GM10847 (cell line): ENCODE results near the gene LRRK1.

ENCODE experiments used
- POLR2A ChIP-seq: IDR thresholded peaks from 2 replicates; pipeline ENCODE4 v1.6.1; 2011; ENCODE audit not compliant: insufficient read length; ENCODE audit errors: extremely low read depth

The LRRK1 gene

DNA sequence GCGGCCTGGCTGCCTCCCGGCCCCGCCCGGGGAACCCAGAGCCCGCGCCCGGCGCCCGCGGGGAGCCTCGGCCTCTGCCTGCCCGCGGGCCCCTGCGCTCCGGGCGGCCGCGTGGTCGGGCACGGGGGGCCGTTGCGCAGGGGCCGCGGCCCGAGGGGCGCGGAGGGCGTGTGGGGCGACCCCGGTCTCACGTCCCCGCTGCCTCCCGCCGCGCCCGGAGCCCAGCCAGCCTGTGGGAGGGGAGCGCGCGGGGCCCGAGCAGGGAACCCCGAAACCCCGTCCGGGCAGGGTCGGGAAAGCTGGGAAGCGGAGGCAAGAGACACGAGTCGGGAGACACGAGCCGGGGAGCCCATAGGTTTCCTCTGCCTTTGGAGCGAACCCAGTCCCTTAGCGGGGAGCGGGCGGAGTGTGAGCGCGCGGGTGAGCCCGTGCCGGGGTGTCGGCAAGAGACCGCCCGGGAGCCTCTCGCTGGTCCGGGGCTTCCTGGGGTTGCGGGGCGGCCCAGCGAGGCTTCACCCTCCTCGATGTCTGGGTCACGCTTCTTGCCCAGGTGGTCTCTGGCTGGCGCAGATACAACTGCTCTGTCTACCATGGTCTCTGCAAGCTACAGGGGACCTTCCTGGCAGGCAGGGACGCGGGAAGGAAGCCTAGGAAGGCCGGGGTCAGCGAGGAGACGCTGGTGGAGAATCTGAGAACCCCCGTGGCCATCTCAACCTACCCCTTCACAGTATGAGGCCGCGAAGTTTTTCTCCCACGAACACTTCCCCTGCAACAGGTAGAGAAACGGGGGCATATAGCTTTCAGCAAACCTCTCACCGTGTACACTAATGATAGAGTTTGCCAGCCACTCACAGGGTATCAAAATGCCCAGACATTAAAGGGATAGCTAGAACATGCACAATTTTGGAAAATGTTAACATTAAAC is 586 bp downstream of the LRRK1 start:
- no peak for TF ChIP-seq POLR2A

DNA sequence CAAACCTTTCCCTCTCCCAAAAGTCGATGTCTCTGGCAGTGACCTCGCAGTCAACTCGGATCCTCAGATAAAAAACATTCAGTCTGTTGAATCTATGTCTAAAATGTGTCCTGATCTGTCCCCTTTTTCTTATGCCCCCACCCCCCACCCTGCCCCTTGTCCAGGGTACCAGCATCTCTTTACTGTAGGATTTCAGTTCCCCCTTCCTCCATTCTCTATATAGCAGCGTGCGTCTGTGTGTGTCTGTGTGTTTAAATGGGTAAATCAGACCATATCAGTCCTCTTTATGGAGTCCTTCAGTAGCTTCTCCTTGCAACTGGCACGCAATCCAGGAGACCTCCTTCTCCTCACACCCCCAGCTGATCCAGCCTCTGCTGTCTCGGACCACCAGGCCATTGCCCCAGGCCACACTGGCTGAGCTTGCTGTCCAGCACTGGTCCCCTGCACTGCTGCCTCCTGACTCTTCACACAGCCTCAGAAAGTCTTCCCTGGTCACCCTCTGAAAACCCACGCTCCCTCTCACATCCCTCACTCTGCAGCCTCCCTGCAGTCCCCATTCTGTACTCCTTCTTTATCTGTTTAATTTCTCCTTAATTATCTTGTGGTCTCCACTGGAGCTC is 1.5 kb downstream of the LRRK1 start:
- TF ChIP-seq POLR2A, result peak; percentile 13

DNA sequence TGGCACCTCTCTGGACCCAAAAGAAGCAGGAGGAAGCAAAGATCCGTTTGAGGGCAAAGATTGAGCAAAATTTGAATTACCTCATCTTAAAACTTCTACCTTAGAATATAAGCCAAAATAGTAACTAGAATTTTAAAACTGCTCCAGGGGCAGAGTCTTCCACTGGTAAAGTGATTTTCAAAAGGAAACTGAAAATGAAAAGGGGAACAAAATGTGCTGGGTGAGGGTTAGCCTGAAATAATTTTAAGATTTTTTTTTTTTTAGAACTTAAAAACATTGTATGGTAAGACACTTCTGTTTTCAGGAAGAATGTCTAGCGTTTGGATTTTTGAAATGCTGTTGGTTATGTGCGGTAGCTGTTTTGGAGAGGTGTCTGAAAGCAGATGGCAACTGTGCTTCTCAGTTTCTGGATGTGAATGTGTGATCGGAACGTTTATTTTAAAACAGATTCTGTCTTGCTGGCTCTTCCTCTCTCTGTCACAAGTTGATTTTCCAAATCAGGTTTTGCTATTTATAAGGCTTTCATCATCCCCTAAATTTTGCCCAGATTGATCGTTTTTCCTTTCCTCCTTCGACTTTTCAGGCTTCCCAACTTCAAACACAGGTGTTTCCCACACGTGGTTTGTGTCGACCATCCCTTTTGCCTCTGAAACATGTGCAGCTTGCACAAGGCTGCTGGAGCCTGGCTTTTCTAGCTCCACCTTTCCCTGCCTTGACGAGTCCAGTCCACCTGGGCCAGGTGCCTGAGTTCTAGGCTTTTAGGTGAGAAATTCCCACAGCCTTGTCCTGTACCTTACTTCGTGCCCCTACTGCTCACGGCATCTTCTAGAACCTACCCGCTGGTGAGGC is 3.3 kb downstream of the LRRK1 start:
- no peak for TF ChIP-seq POLR2A

DNA sequence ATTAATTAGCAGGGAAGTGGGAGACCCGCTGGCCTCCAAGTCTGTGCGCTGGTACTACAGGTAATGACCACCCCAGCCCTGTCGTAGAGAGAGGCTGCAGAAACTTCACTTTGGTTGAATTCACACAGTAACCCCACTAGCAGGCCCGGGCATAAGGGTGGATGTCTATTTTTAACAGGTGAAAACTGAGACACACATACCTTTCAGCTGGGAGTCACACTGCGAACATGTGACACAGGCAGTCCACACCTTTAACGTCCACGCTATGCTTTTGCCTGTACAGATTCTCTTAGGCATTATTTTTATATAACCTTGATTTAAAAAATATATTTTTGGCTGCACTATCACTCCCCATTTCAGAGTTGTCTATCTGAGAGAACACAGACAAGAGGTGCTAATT is 3.9 kb downstream of the LRRK1 start:
- TF ChIP-seq POLR2A, result no peak

DNA sequence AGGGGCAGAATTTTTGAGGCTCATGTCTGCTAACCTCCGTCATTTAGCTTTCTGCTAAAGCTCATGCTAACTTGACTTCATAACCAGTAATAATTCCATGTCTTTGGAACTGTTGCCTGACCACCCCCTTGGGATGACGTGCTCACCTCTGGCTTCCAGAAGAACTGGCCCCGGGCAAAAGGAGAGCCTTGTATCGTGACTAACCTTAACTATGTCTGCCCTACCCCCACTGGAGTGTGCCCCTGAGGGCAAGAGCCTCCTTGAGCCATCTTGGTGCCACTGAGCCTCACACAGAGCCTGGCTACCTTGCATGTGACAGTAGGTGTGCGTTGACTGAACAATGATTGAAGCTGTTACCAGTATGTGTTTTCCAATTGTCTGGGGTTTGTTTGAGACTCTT is 4.7 kb downstream of the LRRK1 start:
- TF ChIP-seq POLR2A, result no peak

DNA sequence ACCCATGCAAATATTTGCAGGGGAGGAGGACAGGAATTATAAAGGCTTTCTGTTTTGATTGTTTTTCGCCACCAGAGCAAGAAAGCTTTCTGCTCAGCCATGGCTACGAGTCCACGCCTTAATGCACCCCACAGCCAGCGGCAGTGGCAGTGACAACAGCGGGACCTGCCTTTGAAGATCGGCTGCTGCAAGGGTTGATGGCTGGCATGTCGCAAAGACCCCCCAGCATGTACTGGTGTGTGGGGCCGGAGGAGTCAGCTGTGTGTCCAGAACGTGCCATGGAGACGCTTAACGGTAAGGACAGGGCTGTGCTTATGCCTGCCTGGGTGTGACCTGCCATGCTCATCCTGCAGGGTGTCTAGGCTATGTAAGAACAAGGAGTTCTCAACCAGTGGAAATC is 5.3 kb downstream of the LRRK1 start:
- TF ChIP-seq POLR2A, result no peak

DNA sequence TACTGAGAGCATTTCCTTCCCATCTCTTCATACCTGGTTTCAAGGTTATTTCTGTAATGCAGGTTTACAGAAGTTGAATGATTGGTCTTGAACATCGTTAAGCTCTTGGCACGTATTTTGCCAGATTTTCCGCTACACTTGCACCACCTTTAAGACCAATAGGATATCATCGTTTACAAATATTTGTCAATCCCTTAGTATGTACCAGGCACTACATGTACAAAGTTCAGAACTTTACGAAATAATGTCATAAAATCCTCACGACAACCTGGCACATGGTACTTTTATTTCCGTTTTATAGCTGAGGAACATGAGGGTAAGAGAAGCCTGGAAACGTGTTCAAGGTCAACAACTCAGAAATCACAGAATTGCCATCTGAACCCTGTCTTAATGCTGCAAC is 6.3 kb downstream of the LRRK1 start:
- no peak for TF ChIP-seq POLR2A

DNA sequence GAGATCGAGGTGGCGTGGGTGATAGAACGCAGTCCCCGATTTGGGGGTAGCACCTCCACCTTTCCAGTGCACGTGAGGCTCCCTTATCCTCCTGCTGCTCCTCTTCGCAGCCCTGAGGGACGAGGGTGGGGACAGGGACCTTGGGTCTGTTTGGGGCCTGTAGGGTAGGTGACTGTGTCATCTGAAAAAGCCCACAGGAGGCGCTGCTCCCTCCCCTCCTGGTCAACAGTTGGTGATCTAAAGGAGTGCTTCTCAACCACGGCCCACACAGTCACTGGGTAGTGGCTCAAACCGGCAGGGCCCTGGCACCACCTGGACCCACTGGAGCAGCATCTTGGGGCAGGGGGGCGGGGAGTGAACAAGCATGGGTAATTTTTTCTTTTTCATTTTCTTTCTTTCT is 7.1 kb downstream of the LRRK1 start:
- no peak for TF ChIP-seq POLR2A

DNA sequence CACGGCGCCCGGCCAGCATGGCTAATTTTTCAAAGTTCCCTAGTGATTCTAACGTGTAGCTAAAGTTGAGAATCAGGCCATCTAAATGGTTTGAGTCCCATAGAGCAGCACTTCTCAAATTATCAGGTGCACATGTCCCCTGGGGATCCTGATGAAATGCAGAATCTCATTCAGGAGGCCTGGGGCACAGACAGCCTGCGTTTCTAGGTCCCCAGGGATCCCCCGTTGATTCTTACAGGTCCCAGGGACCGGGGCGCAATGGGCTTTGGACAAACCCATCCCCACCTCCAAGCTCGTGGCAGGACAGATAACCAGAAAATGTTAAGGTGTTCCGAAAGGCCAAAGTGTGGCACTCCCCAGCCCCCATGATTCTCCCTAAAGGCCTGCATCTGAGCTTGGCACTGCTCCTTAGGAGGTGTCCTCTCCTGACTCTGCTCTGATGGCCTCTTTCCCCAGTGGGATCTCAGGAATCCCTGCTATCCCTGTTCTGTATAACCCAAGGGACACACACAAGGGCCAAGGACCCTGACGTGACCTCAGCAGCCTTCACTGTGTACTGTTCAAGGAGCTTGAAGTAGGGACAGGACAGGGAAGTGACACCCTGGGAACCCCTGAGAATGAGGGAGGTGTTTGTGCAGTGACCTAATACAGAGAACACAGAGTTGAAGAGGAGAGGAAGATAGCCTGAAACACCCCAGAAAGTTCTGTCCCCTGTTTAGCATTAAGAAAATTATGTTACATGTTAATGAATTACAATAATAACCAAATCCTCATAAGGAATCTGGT is 8.0 kb downstream of the LRRK1 start:
- no peak for TF ChIP-seq POLR2A

DNA sequence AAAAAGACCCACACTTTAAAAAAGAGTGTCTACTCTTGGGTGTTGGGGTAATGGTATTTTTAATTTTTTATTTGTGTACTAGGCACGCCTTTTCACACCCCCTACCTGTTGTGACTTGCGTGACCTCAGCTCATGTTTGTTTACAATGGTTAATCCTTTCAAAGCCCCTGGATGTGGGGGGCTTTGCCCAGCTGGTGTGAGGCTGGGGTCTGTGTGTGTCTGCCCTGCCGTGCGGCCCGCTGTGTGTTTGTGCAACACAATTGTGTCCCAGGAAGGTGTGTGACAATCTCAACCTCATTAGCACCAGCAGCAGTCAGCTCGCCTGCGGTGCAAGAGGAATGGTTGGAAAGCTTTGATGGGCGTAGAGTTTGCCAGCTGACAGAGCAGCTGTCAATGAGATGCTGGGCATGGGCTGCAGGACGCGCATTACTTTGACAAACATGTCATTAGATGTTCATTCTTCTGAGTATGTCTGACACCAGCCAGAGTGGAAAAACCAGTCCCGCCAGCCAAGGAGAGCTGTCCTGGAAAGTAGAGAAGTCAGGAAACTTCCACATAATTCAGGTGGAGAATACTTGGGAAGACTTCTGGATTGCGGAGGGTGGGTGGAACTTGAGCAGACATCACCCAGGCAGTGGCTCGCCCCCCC is 9.6 kb downstream of the LRRK1 start:
- TF ChIP-seq POLR2A, result no peak

DNA sequence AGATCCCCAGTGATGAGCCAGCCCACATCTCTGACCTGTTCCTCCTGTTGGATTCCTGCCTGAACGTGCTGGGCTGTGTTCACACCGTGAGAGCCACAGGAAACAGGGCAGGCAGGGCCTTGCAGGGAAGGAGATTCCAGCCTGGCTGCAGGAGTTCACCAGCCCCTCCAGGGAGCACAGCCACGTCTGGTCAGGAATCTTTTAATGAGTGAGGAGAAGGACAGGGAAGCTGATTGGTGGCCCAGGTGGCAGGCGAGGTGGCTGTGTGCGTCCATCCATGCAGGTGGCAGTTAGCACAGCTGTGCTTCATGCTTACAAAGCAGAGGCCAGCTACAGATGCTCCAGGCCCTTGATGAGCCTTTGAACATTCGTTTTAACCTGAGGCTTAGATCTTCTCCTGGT is 10.5 kb downstream of the LRRK1 start:
- TF ChIP-seq POLR2A, result no peak

DNA sequence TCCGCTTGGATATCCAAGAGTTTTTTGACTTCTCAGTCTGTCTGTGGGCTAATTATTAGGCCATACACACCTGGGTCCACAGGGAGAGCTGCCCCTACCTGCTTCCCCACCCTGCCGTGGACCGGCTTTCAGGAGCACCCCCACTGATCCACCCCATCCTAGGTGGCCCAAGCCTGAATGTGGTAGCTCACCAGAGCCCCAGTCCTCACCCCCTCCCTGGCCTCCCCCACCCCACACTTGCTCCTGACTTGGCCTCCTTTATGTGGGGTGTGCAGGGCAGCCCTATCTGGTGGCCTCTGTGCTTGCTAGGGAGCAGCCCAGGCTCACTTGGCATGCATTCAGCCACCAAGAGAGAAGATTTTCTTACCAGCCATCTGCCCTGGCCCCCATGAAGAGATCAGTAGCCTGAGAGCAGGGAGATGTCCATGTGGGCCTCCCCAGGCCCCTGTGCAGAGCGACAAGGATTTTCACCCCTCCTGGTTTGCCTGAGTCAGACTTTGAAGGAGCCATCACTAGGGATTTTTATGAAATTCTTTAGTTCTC is 11.2 kb downstream of the LRRK1 start:
- no peak for TF ChIP-seq POLR2A

DNA sequence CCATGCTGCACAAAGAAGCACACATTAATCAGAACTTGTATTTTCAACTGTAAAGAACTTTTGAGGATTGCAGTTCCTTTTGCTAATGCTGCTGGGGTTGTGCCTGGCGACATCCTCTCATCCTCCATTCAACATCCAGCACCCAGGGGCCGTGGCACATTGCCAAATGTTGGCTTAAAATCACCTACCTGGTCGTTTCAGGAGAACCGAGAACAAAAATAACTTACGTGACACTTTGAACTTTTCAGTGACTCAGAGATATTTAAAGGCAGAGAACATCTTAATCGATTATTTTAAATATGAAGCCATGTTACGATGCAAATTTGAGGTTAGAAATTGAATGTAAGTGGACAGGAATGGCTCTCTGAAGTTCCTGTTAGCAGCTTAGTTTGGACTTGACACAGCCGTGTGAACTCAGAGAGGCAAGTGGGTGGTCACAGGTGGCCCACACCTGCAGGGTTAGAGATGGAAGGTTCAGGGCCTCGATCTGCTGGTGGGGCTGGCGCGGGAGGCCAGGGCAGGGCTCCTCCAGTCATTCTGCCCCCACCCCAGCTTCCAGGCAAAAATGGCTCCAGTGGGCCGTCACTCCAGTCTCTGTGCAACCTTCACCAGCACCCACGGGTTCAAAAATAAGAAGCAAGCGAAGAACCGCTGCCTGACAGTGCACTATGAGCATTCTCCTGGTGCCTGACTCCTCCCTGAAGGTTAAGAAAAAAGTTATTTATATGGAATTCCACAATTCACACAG is 12.2 kb downstream of the LRRK1 start:
- no peak for TF ChIP-seq POLR2A

DNA sequence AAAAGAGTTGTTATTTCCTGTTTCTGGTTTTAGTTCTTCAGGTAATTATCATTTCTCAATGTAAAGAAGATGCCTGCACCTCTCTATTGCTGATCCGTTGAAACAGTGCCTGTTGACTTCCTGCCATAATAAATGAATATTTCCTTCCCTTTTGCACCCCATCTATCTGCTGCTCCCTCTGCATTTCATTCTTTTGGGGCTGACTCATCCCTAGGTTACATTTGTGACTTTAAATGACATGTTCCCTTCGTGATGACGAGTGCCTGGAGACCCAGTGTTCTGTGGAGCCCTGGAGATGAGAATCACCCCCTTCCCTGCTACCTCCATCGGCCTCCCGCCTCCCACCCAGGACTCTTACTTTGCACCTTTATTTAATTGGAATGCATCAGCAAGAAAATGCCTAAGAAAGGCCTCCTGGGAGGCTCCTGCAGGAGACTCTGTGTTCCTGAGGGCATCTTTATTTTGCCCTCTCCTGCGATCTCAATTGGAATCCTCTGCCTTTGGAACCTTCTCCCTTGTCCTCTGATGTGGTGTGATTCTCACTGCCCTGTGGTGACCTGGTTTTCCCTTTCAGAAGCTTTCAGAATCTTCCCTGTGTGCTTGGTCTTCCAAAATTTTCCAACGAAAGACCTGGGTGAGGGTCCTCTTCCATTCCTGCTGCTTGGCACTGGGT is 13.7 kb downstream of the LRRK1 start:
- no peak for TF ChIP-seq POLR2A
